GM19328 (cell line): ENCODE measurements around the gene FERMT2.
"Not testable (repeated sequence)": the region's sequence is repeated elsewhere in the genome, so short reads cannot be mapped to it uniquely, and the experiment has no call there.

Source experiments
- ATAC-seq: cut with Tn5 transposase; IDR thresholded peaks from one replicate; pipeline ENCODE4 v1.9.1; 2021; ENCODE audit warnings: mild to moderate bottlenecking, moderate library complexity; ENCODE audit not compliant: unreplicated experiment

The FERMT2 gene

DNA sequence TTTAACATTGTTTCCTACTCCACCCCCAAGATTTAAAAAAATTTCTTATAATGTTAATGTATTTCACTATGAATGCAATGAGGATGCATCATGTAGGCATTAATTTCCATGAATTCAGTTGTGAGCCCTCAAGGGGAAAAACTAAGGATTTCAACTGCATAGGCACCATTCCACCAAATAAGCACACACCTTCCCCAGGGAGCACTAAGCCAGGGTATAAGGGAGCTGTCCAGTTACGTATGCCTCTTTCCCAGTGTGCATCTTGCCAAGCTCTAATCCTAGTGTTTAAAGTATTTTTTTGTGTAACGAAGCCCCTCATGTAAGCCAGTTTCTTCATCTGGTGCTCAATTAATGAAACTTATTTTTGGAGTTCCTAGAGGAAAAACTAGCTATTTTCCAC lies 6.6 kb downstream of the FERMT2 start:
- no peak for ATAC-seq

DNA sequence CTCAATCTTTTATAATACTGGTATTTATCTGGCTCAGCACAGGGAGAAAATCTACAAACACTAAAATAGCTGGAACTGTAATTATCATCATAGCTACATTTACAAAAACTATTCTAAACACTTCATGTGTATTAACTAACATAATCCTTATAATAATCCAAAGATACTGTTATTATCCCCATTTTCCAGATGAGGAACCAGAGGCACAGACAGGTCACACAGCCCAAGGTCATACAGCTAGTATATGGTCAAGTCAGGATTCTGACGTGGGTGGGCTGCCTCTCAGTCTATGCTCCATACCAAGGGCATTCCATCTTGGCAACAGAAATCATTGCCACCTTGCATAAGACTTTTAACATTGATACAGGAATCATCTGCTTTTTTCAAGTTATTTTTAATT lies 11.4 kb downstream of the FERMT2 start:
- no peak for ATAC-seq

DNA sequence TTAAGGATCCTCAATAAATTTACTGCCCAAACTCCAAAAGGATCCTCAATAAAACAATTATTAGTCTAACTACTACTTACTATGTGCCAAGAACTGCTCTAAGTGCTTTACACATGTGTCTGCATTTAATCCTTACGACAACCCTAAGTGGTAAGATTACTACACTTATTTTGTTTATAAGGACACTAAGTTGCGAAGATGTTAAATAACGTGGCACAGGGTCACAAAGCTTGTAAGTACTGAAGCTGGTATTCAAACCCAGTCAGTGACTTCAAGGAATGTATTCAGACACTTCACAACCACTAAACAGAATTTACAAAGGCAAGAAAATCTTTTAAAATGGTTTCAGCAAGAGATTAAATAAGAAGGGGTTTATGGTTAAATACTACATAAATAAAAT lies 13.0 kb downstream of the FERMT2 start:
- ATAC-seq: no peak

GRCh38 chr14:52937306-52937705 lies 13.5 kb downstream of the FERMT2 start:
- ATAC-seq: no peak

GRCh38 chr14:52936437-52936836 lies 14.4 kb downstream of the FERMT2 start:
- no peak for ATAC-seq

DNA sequence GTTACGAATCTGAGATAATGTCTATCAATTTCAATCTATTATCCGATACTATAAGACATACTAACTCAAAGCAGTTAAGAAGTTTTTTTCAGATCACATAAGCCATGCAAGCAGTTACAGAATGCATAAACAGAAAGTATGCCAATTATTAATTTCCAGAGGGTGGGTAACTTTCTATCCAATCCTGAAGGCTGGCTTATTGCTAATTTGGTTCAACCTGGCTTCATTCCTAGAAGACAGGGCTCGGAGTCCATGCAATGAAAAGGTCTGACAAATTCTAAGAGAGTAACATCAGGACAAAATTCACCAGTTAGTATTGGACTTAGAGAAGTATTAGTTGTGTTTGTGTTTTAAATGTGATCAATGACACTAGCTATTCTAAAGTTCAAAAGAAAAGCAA lies 15.0 kb downstream of the FERMT2 start:
- ATAC-seq: no peak

GRCh38 chr14:52934762-52935161 lies 16.1 kb downstream of the FERMT2 start:
- no peak for ATAC-seq

GRCh38 chr14:52929192-52929807 lies 21.6 kb downstream of the FERMT2 start:
- no peak for ATAC-seq

- ATAC-seq: no peak
These were observed 23.9 kb downstream of the FERMT2 start for GRCh38 chr14:52926953-52927352.

GRCh38 chr14:52923902-52924575 lies 26.8 kb downstream of the FERMT2 start:
- no peak for ATAC-seq

DNA sequence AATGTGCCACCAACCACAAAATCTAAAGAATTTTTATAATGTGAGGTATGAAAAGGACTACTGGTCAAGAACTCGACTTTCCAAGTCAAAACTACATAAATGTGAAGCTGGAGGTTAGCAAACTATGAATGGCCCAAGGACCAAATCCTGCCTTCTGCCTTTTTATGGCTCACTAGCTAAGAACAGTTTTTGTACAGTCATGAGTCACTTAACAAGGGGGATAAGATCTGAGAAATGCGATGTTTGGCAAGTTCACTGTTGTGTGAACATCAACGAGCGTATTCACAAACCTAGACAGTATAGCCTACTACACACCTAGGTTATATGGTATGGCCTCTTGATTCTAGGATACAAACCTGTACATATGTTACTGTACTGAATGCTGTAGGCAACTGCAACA lies 28.2 kb downstream of the FERMT2 start:
- no peak for ATAC-seq

GRCh38 chr14:52922059-52922458 lies 28.8 kb downstream of the FERMT2 start:
- no peak for ATAC-seq

DNA sequence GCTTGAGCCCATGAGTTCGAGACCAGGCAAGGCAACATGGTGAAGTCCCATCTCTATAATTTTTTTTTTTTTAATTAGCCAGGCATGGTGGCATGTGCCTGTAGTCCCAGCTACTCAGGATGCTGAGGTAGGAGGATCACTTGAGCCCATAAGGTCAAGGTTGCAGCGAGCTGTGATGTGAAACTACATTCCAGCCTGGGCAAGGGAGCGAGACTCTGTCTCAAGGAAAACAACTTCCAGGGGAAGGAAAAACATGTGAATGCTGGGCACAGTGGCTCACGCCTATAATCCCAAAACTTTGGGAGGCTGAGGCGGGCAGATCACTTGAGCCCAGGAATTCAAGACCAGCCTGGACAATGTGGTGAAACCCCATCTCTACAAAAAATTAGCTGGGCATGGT lies 30.4 kb downstream of the FERMT2 start:
- ATAC-seq: not testable (repeated sequence)

DNA sequence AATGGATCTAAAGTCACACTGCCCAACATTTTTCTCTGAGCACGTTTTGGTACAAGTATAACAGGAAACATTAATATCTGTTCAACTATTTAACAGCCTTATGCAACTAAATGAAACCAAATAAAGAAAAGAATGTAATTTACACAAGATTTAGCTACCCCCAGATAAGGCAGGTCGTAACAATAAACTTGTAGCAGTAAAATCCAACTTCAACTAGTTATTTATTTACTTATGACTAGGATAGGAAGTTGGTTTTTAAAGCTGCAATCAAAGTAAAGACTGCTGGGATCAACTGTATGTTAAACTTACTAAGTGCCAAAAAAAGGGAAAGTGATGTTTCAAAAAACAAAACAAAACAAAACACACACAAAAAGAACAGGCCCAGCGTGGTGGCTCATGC lies 30.9 kb downstream of the FERMT2 start:
- no peak for ATAC-seq

DNA sequence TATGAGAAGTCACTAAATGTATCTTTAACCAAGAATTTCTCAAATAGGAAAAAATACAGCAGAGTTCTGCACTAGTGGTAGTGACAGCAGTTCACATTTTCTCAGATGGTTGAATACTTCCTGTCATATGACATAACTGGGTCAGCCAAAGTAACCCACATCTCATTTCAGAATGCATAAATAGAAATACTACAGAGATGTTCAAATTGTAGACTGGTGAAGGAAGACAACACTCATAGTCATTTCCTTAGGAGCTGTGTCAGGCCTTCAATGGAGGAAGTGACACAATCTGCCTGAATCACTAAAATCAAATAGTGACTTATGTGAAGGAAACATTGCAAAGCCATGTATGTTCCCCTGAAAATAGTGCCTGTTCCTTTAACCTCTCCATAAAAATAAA lies 32.4 kb downstream of the FERMT2 start:
- ATAC-seq: peak; percentile 80

GRCh38 chr14:52917735-52918134 lies 33.1 kb downstream of the FERMT2 start:
- ATAC-seq: no peak

DNA sequence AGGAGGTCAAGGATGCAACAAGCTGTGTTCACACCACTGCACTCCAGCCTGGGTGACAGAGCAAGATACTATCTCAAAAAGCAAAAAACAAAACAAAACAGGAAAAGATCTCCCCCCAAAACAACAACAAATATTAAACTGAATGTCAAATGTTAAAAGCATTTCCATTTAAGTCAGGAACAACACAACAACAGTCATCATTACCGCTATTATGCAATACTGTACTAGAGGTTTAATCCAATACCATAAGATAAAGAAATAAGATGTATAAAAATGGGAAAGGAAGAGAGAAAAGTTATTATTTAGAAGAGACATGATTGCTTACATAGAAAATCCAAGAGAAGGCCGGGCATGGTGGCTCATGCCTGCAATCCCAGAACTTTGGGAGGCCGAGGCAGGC lies 36.6 kb downstream of the FERMT2 start:
- ATAC-seq: no peak

DNA sequence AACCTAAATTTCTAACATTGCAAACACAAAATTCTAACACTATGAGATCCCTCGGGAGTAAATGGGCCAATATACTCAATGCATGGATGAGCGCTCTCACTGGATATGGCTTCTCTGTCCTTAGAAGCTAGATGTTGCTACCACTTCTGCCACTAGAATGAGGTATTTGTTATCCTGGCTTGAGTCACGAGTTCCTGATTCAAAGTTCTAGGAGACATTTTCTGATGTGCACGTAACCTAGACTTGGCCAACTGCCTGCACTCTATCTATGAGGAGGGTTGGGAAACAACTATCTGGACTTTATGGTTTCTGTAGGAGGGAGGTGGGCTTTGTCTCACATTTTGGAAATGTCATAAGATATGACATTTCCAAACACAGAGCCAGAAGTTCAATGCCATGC lies 37.6 kb downstream of the FERMT2 start:
- ATAC-seq: no peak

DNA sequence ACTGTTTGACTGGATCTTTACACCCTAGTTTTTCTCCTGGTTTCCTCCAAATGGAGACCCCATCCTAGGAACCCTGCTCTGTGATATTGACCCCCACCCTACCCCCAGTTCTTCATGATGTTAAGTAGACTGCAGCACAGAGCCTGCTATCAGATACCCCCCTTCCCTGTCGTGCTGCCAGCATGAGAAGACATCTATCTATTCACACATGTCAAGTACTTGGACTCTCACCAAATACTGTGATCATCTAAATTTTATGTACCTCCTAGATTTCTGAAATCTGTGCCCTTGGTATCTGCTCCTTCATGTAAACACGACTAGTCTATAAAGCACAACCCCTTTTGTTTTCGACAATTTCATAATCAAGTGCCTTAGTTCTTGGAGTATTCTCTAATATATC lies 38.9 kb downstream of the FERMT2 start:
- ATAC-seq: no peak

GRCh38 chr14:52910572-52910971 lies 40.3 kb downstream of the FERMT2 start:
- no peak for ATAC-seq

DNA sequence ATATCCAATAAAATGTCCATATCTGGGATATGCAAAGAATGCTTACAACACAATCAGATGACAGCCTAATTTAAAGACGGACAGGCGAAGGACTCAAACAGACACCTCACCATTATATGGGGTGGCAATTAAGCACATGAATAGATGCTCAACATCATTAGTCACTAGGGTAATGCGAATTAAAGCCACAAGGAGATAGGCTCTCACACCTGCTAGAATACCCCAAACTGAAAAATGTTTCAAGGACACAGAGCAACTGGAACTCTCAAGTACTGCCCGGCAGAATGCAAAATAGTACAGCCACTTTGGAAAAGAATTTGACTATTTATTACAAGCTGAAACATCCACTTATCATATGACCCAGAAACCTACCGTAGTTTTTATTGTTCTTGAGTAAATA lies 42.9 kb downstream of the FERMT2 start:
- ATAC-seq: no peak

DNA sequence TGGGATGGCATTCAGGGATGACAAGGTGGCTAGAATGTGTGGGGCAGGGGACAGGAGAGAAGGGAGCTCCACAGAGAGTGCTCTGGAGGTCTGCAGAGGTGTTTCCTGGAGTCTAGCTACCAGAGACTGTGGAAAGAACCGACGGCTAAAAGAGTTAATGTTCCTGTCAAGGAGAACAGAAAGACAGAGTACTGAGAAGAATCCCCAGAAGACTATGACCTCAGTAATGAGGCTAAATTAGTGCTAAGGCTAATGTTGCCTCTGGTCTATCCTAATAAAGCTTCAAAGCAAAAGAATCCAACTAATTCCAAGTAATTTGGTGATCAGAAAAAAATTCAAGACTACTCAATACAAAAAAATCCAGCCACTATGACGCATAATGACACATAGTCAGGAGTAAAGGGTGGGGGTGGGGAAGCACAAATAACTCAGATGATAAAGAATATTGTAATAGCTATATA lies 44.7 kb downstream of the FERMT2 start:
- ATAC-seq: no peak
